ENCODE data around the gene TLK1.
A peak's percentile ranks its signal among the peaks of the same experiment; 100 is the strongest.
"Not testable (repeated sequence)": the region's sequence is repeated elsewhere in the genome, so short reads cannot be mapped to it uniquely, and the experiment has no call there.

Gene TLK1

DNA sequence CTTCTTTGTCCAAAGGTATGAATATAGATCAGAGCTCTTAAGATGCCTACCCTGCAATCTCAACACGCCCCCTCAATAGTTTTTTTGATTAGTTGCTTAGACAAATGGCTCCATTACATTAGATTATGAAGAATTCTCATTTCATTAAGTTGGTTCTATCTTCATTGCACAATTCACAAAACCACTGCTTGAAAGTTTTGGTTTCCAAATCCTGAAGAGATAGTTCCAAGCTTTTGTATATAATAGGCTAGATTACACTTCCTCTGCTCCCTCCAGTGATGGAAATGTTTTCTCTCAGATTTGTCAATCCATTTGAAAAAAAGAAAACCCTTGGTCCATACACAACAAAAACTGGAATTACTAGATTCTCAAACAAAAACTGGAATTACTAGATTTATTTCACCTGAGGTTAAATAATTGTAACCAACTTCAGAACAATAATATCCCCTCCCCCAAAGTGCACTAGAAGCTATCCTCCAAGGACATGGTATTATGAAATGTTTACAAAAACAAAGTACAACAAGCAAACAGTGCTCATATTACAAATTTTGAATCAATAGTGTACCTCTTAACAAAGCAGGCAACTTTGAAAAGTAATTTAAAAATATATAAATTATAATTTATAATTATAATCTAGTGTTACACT lies 6.8 kb upstream of the TLK1 start:
- DNase-seq = no peak

DNA sequence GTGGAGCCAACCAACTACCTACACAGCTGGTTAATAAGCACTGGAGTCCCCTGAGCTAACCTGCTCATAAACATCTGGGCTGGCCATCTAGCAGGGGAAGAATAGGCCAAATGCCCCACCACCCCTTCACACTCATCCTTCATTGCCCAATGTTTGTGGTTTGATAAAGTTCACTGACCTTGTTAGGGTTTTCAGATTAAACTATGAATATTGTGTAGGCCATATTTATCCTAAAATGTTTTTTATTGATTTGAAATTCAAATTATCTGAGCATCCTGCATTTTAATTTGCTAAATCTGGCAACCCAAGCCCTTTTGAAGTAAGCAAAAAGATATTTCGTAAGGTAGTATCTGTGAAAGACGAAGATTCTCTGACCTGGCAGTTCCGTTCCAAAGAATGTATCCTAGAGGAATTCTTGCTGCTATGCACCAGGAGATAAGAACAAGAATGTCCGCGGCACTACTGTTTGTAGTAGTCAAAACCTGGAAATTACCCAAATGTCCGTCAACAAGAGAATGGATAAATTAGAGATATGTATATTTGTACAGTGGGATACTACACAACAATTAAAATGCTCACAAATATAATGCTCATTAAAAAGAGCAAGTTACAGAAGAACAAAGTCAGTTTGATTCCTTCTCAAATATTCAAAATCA lies 5.8 kb upstream of the TLK1 start:
- DNase-seq = no peak

- no peak for DNase-seq
Observed at GRCh38 chr2:171165967-171166327, 5.3 kb upstream of the TLK1 start.

DNA sequence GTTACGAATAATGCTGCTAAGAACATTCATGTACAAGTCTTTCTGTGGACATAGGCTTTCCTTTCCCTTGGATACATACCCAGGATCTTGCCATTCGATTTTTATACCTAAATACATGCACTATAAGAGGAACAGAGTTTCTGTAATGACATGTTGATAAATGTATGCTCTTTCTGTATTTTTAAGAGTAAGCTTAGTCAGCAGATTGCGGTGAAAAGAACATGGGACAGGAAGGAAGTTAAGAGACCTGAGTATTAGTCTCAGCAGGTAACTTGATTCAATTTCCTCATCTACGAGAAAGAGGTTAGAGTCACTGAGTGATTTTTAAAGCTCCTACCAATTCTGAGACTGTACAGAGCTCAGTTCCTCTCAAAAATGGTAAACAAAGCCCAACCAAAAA lies 2.6 kb upstream of the TLK1 start:
- DNase-seq = no peak

- DNase-seq = not testable (repeated sequence)
Observed at GRCh38 chr2:171162522-171163197, 2.0 kb upstream of the TLK1 start.

GRCh38 chr2:171160956-171161740 lies 455 bp upstream of the TLK1 start:
- DNase-seq = peak; percentile 52

DNA sequence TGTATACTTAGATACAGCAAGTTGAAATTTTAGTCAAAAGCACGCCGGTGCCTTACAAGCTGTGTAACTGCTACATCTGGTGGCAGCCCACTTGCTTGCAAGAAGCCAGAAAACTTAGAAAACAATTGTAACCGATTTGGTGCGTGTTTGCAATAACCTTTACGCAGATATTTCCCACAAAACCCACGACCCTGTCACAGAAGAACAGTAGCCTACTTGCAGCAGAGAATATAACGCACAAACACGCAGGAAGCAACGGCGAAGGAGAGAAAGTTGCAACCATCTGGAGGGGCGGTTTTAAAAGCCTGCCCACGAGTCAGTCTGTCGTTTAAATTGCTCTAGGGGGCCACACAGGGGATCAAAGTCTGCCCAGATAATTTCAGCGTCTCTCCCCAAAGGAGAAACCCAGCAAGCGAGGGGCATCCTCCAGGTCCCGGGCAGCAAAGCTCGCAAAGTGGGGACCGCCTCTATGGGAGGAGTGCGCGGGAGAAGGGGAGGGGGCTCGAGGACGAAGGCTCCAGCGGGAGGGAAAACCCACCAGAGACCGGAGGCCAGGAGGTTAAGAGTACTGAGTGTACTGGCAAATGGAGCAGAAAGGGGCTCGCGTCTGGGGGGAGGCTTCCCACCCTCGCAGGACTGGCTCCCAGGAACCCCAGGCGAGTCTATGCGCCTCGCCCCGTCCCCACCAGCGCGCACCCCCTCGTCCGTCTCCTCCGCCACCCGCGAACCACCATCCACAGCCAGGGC lies 1.1 kb downstream of the TLK1 start:
- peak; percentile 49 for DNase-seq

GRCh38 chr2:171158790-171159371 lies 1.8 kb downstream of the TLK1 start:
- peak; percentile 49 for DNase-seq

DNA sequence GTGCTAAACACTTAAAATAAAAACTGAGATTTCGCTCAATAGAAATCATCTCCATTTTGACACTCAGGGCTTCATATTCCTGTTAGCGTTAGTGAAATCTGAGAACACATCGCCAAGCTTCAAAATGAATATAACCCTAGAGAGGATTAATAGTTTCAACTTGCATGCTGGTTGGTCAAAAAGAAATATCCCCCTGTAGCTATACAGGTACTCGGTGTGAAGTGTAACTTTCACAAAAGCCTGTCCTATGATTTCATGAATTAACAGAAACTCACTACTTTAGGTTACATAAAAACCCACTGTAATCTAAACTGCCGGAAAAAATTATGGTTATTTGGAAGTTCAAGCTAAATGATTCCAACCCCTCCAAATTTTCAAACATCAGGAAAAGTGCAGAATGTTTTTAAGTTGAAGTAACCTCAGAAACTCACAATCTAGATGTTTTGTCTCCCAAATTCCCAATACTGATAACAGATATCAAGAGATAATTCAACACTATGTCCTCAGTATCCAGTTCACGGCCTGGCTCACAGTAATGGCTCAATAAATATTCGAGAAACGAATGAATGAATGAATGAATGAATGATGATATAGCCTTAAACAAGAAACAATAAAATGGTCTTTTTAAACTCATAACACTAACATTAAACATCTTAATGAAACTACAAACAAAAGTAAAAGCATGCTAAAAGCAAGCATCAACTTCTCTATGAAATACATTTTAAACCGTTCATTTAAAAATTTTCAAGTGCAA lies 2.5 kb downstream of the TLK1 start:
- no peak for DNase-seq

GRCh38 chr2:171157109-171157500 lies 3.6 kb downstream of the TLK1 start:
- no peak for DNase-seq

GRCh38 chr2:171154348-171154747 lies 6.3 kb downstream of the TLK1 start:
- no peak for DNase-seq

DNA sequence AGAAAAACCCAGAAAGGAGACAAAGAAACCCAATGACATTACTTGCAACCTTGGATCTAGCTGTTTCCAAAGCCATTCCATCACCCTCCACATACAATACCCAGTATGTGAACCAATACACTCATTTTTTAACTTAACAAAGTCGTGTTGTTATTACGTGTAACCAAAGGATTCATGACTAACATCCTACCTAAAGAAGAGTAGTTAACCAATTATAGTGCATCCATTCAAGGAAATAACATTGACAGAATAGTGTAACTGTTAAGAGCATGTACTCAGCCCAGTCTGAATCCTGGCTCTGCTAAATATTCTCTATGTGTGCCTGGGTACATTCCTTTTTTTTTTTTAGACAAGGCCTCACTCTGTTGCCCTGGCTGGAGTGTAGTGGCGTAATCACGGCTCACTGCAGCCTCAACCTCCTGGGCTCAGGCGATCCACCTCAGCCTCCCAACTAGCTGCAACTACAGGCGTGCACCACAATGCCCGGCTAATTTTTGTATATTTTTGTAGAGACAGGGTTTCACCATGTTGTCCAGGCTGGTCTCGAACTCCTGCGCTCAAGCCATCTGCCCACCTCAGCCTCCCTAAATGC lies 9.9 kb downstream of the TLK1 start:
- no peak for DNase-seq

- no peak for DNase-seq
Observed at GRCh38 chr2:171149986-171150693, 10.6 kb downstream of the TLK1 start.

DNA sequence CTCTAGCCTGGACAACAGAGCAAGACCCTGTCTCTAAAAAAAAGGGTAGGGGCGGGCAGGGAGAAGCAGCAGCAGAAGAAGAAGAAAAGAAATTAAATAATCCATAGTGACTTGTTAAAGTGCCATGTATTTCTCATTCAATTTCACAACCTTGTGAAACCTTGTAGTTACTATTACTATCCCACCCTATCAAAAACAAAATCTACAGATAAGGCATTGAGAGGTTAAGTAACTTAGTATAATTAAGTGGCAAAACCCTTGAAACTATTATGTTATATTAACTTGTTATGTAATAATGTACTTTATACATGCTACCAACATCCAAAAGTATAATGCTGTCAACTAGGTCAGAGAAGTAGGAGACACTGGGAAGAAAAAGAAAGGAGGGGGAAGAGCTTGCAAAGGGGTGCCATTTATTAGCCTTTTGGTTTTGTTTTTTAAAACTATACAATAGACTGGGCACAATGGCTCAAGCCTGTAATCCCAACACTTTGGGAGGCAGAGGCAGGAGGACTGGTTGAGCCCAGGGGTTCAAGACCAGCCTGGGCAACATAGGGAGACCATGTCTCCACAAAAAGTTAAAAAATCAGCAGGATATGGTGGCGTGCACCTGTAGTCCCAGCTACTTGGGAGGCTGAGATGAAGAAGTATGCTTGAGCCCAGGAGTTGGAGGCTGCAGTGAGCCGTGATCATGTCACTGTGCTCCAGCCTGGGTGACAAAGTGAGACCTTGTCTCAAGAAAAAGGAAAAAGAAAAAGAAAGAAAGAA lies 11.3 kb downstream of the TLK1 start:
- no peak for DNase-seq

GRCh38 chr2:171147081-171147480 lies 13.6 kb downstream of the TLK1 start:
- DNase-seq = no peak

DNA sequence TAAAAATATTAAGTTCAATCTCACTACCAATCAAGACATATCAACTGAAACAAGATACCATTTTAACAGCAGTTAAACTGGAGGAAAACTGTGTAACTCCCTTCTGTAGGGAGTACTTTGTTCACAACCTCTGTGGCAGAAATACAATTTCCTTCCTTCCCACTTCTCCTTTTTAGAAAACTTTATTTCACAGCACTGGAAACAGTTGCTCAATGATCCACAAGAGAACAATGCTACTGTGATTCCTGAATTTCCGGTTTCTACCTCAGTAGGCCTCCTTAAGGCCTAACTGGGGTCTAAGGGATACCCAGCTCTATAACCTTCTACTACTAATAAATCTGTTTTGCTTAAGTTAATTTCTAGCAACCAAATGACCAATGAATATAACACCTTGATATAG lies 14.1 kb downstream of the TLK1 start:
- no peak for DNase-seq

- DNase-seq = no peak
Observed at GRCh38 chr2:171146071-171146470, 14.6 kb downstream of the TLK1 start.

- DNase-seq = no peak
Observed at GRCh38 chr2:171143670-171144062, 17.0 kb downstream of the TLK1 start.

- DNase-seq = no peak
Observed at GRCh38 chr2:171142398-171142797, 18.3 kb downstream of the TLK1 start.

GRCh38 chr2:171141320-171141719 lies 19.4 kb downstream of the TLK1 start:
- DNase-seq = no peak

All from NCI-H748 treated with DMSO at 0.1 percent for 48 hours (cell line).